Measurements from ENCODE around the gene DPEP3. TPM values are rescaled to one million over a fixed set of nuclear protein-coding genes. Genes with fewer than 3 reads are reported as not detected.

Gene DPEP3
- total and polyA plus RNA-seq, 7 donors = 0.09 to 0.46 (median 0.27) TPM; not detected in 4

- Histone ChIP-seq H3K27me3 (no peaks in the 10 kb centered on the region), H3K9me3 (no peaks in the 10 kb centered on the region), H3K36me3 (peaks cover 8 to 53% (median 19%) of the 10 kb centered on the region in 4 donors), H3K4me1 (peaks cover 0 to 23% (median 11%) of the 10 kb centered on the region in 4 donors), H3K4me3 (no peak overlapping the region), H3K27ac (no peak overlapping the region)
- DNase-seq = no peak
- WGBS, 2 donors = 91 to 93% methylated on average over 22 of the region's 22 CpGs
- TF ChIP-seq EP300 (IDR thresholded peaks at IDR 0.05) (no peak), POLR2AphosphoS5 (IDR thresholded peaks at IDR 0.05) (no peak), POLR2A (IDR thresholded peaks at IDR 0.05) (no peak), CTCF (IDR thresholded peaks at IDR 0.05) (no peak)
- intact Hi-C loops (cut with DNase I) = loop anchor here (5.0 kb wide), 1 partner anchor 110 kb away; no protein-coding TSS in a partner anchor
These were observed 53.0 kb downstream of the DPEP3 start for GRCh38 chr16:67927131-67927941.

- WGBS, 2 donors = 60 to 70% methylated on average over 13 of the region's 13 CpGs
- Histone ChIP-seq H3K27me3 (no peaks in the 10 kb centered on the region), H3K4me3 (no peak overlapping the region), H3K36me3 (peaks cover 8 to 47% (median 19%) of the 10 kb centered on the region in 4 donors), H3K4me1 (peaks cover 0 to 23% (median 11%) of the 10 kb centered on the region in 4 donors), H3K27ac (peak overlapping the region in 1 of 4 donors; percentile 14), H3K9me3 (no peaks in the 10 kb centered on the region)
- DNase-seq = no peak
- no peak for TF ChIP-seq CTCF (IDR thresholded peaks at IDR 0.05)
- TF ChIP-seq POLR2A (IDR thresholded peaks at IDR 0.05) = no peak
- no peak for TF ChIP-seq EP300 (IDR thresholded peaks at IDR 0.05)
- no peak for TF ChIP-seq POLR2AphosphoS5 (IDR thresholded peaks at IDR 0.05)
- intact Hi-C loops (cut with DNase I) = loop anchor here (5.0 kb wide), 1 partner anchor 109 kb away; no protein-coding TSS in a partner anchor
These were observed 54.0 kb downstream of the DPEP3 start for GRCh38 chr16:67926181-67926750.

Small RNA genes lying within 50 kb of the gene (small RNA-seq; reads per million reads assigned to genes)
- gene RNU6-359P = 0 reads per million in 3 donors

Other genes with a start within 250 kb of the DPEP3 start
- gene RANBP10, start 173.9 kb downstream of the DPEP3 start, total RNA-seq = 1 to 10 TPM; 7.1 to 10.0 (median 7.6) TPM
- 10 to 100 TPM in 1 of 3 donors, 1 to 10 TPM in 2; 4.2 to 15.5 (median 4.6) TPM for gene RANBP10, start 173.9 kb downstream of the DPEP3 start, polyA plus RNA-seq
- gene TSNAXIP1, start 173.6 kb downstream of the DPEP3 start, total RNA-seq = 1 to 10 TPM; 1.1 to 2.9 (median 1.8) TPM
- gene TSNAXIP1, start 173.6 kb downstream of the DPEP3 start, polyA plus RNA-seq = under 1 TPM in 2 of 3 donors, not detected in 1; 0.60 to 0.92 TPM
- 10 to 100 TPM; 63.9 to 85.6 (median 75.2) TPM for gene THAP11, start 138.2 kb downstream of the DPEP3 start, total RNA-seq
- 10 to 100 TPM; 16.2 to 23.4 (median 20.8) TPM for gene THAP11, start 138.2 kb downstream of the DPEP3 start, polyA plus RNA-seq
- 100 to 1,000 TPM in 1 of 4 donors, 10 to 100 TPM in 3; 50.8 to 106 (median 85.4) TPM for gene NUTF2, start 133.6 kb downstream of the DPEP3 start, total RNA-seq
- gene NUTF2, start 133.6 kb downstream of the DPEP3 start, polyA plus RNA-seq = 100 to 1,000 TPM in 1 of 3 donors, 10 to 100 TPM in 2; 93.8 to 115 (median 99.7) TPM
- gene CENPT, start 132.8 kb downstream of the DPEP3 start, total RNA-seq = 10 to 100 TPM; 27.5 to 53.7 (median 41.8) TPM
- 10 to 100 TPM in 2 of 3 donors, 1 to 10 TPM in 1; 9.6 to 38.3 (median 19.0) TPM for gene CENPT, start 132.8 kb downstream of the DPEP3 start, polyA plus RNA-seq
- gene EDC4, start 107.4 kb downstream of the DPEP3 start, total RNA-seq = 10 to 100 TPM; 24.5 to 42.4 (median 32.2) TPM
- gene EDC4, start 107.4 kb downstream of the DPEP3 start, polyA plus RNA-seq = 10 to 100 TPM; 28.8 to 48.9 (median 42.3) TPM
- gene NRN1L, start 95.6 kb downstream of the DPEP3 start, total RNA-seq = not detected
- gene NRN1L, start 95.6 kb downstream of the DPEP3 start, polyA plus RNA-seq = 1 to 10 TPM in 1 of 3 donors, not detected in 2; 1.1 TPM
- gene PSKH1, start 87.2 kb downstream of the DPEP3 start, total RNA-seq = 10 to 100 TPM; 13.9 to 20.8 (median 17.2) TPM
- gene PSKH1, start 87.2 kb downstream of the DPEP3 start, polyA plus RNA-seq = 10 to 100 TPM; 22.2 to 29.2 (median 26.8) TPM
- 1 to 10 TPM in 1 of 4 donors, under 1 TPM in 2, not detected in 1; 0.71 to 1.7 (median 0.82) TPM for gene CTRL, start 48.6 kb downstream of the DPEP3 start, total RNA-seq
- gene CTRL, start 48.6 kb downstream of the DPEP3 start, polyA plus RNA-seq = 1 to 10 TPM in 1 of 3 donors, not detected in 2; 2.1 TPM
- gene PSMB10, start 43.6 kb downstream of the DPEP3 start, total RNA-seq = 10 to 100 TPM; 37.1 to 61.0 (median 42.5) TPM
- 100 to 1,000 TPM; 170 to 200 (median 183) TPM for gene PSMB10, start 43.6 kb downstream of the DPEP3 start, polyA plus RNA-seq
- gene LCAT, start 36.4 kb downstream of the DPEP3 start, total RNA-seq = 10 to 100 TPM; 10.4 to 31.0 (median 15.2) TPM
- 1 to 10 TPM in 2 of 3 donors, under 1 TPM in 1; 0.60 to 5.5 (median 1.6) TPM for gene LCAT, start 36.4 kb downstream of the DPEP3 start, polyA plus RNA-seq
- 10 to 100 TPM; 27.6 to 77.0 (median 45.6) TPM for gene SLC12A4, start 11.9 kb downstream of the DPEP3 start, total RNA-seq
- gene SLC12A4, start 11.9 kb downstream of the DPEP3 start, polyA plus RNA-seq = 10 to 100 TPM in 1 of 3 donors, 1 to 10 TPM in 2; 3.0 to 13.3 (median 3.2) TPM
- gene DPEP2, start 19.0 kb upstream of the DPEP3 start, total RNA-seq = 1 to 10 TPM; 2.1 to 3.9 (median 3.1) TPM
- 10 to 100 TPM in 1 of 3 donors, 1 to 10 TPM in 1, under 1 TPM in 1; 0.69 to 11.9 (median 1.2) TPM for gene DPEP2, start 19.0 kb upstream of the DPEP3 start, polyA plus RNA-seq
- gene DPEP2NB, start 35.4 kb upstream of the DPEP3 start, total RNA-seq = not detected
- gene DPEP2NB, start 35.4 kb upstream of the DPEP3 start, polyA plus RNA-seq = not detected
- gene DDX28, start 42.7 kb upstream of the DPEP3 start, total RNA-seq = 1 to 10 TPM; 5.0 to 6.9 (median 5.8) TPM
- gene DDX28, start 42.7 kb upstream of the DPEP3 start, polyA plus RNA-seq = 10 to 100 TPM in 1 of 3 donors, 1 to 10 TPM in 2; 3.0 to 12.8 (median 5.1) TPM
- gene DUS2, start 42.8 kb upstream of the DPEP3 start, total RNA-seq = 1 to 10 TPM; 3.6 to 7.3 (median 5.3) TPM
- gene DUS2, start 42.8 kb upstream of the DPEP3 start, polyA plus RNA-seq = 10 to 100 TPM in 1 of 3 donors, 1 to 10 TPM in 2; 6.6 to 17.3 (median 7.4) TPM
- 10 to 100 TPM; 42.8 to 52.2 (median 46.0) TPM for gene NFATC3, start 104.9 kb upstream of the DPEP3 start, total RNA-seq
- 10 to 100 TPM in 1 of 3 donors, 1 to 10 TPM in 2; 4.8 to 16.9 (median 6.0) TPM for gene NFATC3, start 104.9 kb upstream of the DPEP3 start, polyA plus RNA-seq

All from sigmoid colon (tissue), 7 donors.